ENCODE results near the gene GUCD1. TPM values are rescaled to one million over a fixed set of nuclear protein-coding genes. Genes with fewer than 3 reads are reported as not detected.
A peak's percentile ranks its signal among the peaks of the same experiment; 100 is the strongest.

Gene GUCD1
- polyA plus RNA-seq, 4 donors: 147 to 494 (median 314) TPM

GRCh38 chr22:24550902-24551435 is 4.0 kb downstream of the GUCD1 start:
- Histone ChIP-seq H3K27me3 (ENCODE audit: control insufficient read depth in 3 of 3, insufficient read depth in 3 of 3, low read length in 3 of 3) (no peaks in the 10 kb centered on the region), H3K4me1 (ENCODE audit: control insufficient read depth in 3 of 3, insufficient read depth in 2 of 3, low read depth in 1 of 3, low read length in 2 of 3) (peaks cover 17 to 45% (median 18%) of the 10 kb centered on the region in 3 donors), H3K4me3 (ENCODE audit: low read depth in 1 of 3, low read length in 3 of 3) (no peak overlapping the region), H3K36me3 (ENCODE audit: control insufficient read depth in 3 of 3, insufficient read depth in 2 of 3, low read depth in 1 of 3, low read length in 3 of 3) (peaks cover 23 to 67% (median 24%) of the 10 kb centered on the region in 3 donors), H3K27ac (ENCODE audit: low read depth in 1 of 3, low read length in 2 of 3) (peak overlapping the region; percentile 84 to 99 (median 92)), H3K9me3 (ENCODE audit: control insufficient read depth in 2 of 2, insufficient read depth in 1 of 2, low read depth in 1 of 2, low read length in 1 of 2) (no peaks in the 10 kb centered on the region)
- DNase-seq (no peak), FAIRE-seq (no peak)
- 58 to 72% (median 62%) methylated on average over 6 of the region's 6 CpGs for WGBS, 3 donors

DNA sequence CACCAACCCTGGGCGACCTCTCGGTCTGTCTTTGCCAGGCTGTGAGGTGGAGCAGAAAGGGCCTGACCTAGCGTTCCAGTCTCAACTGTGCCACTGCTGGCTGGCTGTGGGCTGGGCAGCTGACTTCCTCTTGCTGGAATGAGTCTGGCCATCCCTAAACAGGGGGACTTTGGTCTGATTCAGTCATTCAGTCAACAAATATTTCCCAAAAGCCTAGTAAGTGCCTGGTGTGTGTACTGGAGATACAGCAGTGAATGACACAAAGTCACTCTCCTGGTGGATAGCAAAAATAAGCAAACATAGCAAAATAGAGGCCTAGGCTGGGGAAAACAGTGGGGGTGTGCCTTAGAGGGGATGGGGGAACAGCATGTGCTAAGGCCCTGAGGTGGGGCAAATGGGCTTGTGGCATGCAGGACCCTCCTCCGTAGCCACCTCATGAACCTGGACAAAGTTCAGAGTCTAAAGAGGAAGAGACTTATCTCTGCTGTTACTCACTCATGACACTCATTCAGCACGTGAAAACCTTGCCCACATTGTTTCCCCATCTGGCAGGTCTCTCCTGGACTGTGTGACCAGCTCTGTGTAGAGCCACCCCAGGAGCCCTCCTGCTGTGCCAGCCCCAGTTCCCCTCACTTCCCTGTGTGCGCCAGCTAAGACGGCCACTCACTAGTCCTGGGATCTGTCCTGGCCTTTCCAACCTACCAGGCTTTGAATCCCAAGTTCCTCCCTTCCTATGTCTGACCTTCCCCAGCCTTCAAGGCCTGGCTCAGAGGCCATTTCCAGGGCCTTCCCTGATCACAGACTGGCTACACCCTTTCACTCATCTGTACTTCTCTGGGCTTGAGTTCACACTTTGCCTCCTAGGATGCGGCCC is 4.7 kb downstream of the GUCD1 start:
- H3K4me3 ChIP-seq (ENCODE audit: low read depth in 1 of 3, low read length in 3 of 3): no peak overlapping the region
- H3K9me3 ChIP-seq (ENCODE audit: control insufficient read depth in 2 of 2, insufficient read depth in 1 of 2, low read depth in 1 of 2, low read length in 1 of 2): no peaks in the 10 kb centered on the region
- DNase-seq (peak; percentile 88 to 97), FAIRE-seq (no peak)
- 35 to 69% (median 53%) methylated on average over 8 of the region's 8 CpGs for WGBS, 3 donors
- peaks cover 24 to 74% (median 27%) of the 10 kb centered on the region in 3 donors for H3K36me3 ChIP-seq (ENCODE audit: control insufficient read depth in 3 of 3, insufficient read depth in 2 of 3, low read depth in 1 of 3, low read length in 3 of 3)
- peaks cover 17 to 45% (median 18%) of the 10 kb centered on the region in 3 donors for H3K4me1 ChIP-seq (ENCODE audit: control insufficient read depth in 3 of 3, insufficient read depth in 2 of 3, low read depth in 1 of 3, low read length in 2 of 3)
- H3K27me3 ChIP-seq (ENCODE audit: control insufficient read depth in 3 of 3, insufficient read depth in 3 of 3, low read length in 3 of 3): no peaks in the 10 kb centered on the region
- H3K27ac ChIP-seq (ENCODE audit: low read depth in 1 of 3, low read length in 2 of 3): peak overlapping the region; percentile 84 to 99 (median 92)

DNA sequence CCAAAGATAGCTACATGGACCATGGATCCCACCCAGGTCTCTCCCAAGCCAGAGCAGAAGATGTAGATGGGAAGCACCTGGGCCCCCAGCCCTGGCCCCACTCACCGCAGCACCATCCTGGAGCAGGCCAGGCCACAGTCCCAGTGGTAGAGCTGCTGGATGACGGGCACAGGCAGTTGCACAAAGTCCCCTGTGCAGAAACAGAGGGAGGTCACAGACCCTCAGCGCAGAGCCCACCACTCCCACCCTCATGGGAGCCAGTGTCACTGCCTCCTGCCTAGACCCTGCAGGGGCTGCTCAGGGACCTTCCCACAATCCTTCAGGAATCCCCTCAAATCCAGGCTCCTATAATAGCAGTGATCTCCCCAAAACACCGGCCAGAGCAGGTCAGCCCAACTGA is 6.1 kb downstream of the GUCD1 start:
- DNase-seq (no peak), FAIRE-seq (no peak)
- Histone ChIP-seq H3K9me3 (ENCODE audit: control insufficient read depth in 2 of 2, insufficient read depth in 1 of 2, low read depth in 1 of 2, low read length in 1 of 2) (no peaks in the 10 kb centered on the region), H3K4me1 (ENCODE audit: control insufficient read depth in 3 of 3, insufficient read depth in 2 of 3, low read depth in 1 of 3, low read length in 2 of 3) (peaks cover 17 to 45% (median 18%) of the 10 kb centered on the region in 3 donors), H3K36me3 (ENCODE audit: control insufficient read depth in 3 of 3, insufficient read depth in 2 of 3, low read depth in 1 of 3, low read length in 3 of 3) (peaks cover 35 to 88% (median 36%) of the 10 kb centered on the region in 3 donors), H3K27ac (ENCODE audit: low read depth in 1 of 3, low read length in 2 of 3) (peak overlapping the region; percentile 84 to 99 (median 92)), H3K27me3 (ENCODE audit: control insufficient read depth in 3 of 3, insufficient read depth in 3 of 3, low read length in 3 of 3) (no peaks in the 10 kb centered on the region), H3K4me3 (ENCODE audit: low read depth in 1 of 3, low read length in 3 of 3) (no peak overlapping the region)
- 96 to 98% (median 96%) methylated on average over 4 of the region's 4 CpGs for WGBS, 3 donors

- Histone ChIP-seq H3K36me3 (ENCODE audit: control insufficient read depth in 3 of 3, insufficient read depth in 2 of 3, low read depth in 1 of 3, low read length in 3 of 3) (peaks cover 47 to 94% (median 57%) of the 10 kb centered on the region in 3 donors), H3K27ac (ENCODE audit: low read depth in 1 of 3, low read length in 2 of 3) (no peak overlapping the region), H3K4me3 (ENCODE audit: low read depth in 1 of 3, low read length in 3 of 3) (no peak overlapping the region), H3K27me3 (ENCODE audit: control insufficient read depth in 3 of 3, insufficient read depth in 3 of 3, low read length in 3 of 3) (no peaks in the 10 kb centered on the region), H3K9me3 (ENCODE audit: control insufficient read depth in 2 of 2, insufficient read depth in 1 of 2, low read depth in 1 of 2, low read length in 1 of 2) (no peaks in the 10 kb centered on the region), H3K4me1 (ENCODE audit: control insufficient read depth in 3 of 3, insufficient read depth in 2 of 3, low read depth in 1 of 3, low read length in 2 of 3) (peaks cover 0 to 4% (median 0%) of the 10 kb centered on the region in 3 donors)
- WGBS, 3 donors: 85 to 91% (median 90%) methylated on average over 11 of the region's 11 CpGs
- FAIRE-seq: no peak
- no peak for DNase-seq
These were observed 11.2 kb downstream of the GUCD1 start for GRCh38 chr22:24543679-24544243.

DNA sequence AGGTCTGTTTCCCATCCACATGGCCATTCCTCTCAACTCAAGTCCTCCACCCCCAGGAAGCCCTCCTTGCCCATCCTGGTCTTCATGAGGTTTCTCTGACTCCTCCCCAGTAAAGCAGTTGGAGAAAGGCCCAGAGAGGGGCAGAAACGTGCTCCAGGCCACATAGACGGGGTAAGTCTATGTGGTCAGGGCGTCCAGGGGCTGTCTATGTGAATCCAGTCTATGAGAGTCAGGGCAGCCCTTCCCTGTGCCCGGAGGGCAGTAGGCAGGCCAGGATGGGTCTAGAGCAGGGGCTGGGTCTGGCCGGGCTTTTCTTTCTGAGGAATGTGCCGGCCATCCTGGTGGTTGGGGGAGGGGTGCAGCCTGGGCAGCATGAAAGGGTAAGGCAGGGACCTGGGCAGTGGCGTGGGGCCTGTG is 11.7 kb downstream of the GUCD1 start:
- Histone ChIP-seq H3K27ac (ENCODE audit: low read depth in 1 of 3, low read length in 2 of 3) (no peak overlapping the region), H3K36me3 (ENCODE audit: control insufficient read depth in 3 of 3, insufficient read depth in 2 of 3, low read depth in 1 of 3, low read length in 3 of 3) (peaks cover 41 to 94% (median 53%) of the 10 kb centered on the region in 3 donors), H3K9me3 (ENCODE audit: control insufficient read depth in 2 of 2, insufficient read depth in 1 of 2, low read depth in 1 of 2, low read length in 1 of 2) (no peaks in the 10 kb centered on the region), H3K4me3 (ENCODE audit: low read depth in 1 of 3, low read length in 3 of 3) (no peak overlapping the region), H3K27me3 (ENCODE audit: control insufficient read depth in 3 of 3, insufficient read depth in 3 of 3, low read length in 3 of 3) (no peaks in the 10 kb centered on the region), H3K4me1 (ENCODE audit: control insufficient read depth in 3 of 3, insufficient read depth in 2 of 3, low read depth in 1 of 3, low read length in 2 of 3) (no peaks in the 10 kb centered on the region)
- 81 to 88% (median 81%) methylated on average over 7 of the region's 7 CpGs for WGBS, 3 donors
- no peak for FAIRE-seq
- no peak for DNase-seq

DNA sequence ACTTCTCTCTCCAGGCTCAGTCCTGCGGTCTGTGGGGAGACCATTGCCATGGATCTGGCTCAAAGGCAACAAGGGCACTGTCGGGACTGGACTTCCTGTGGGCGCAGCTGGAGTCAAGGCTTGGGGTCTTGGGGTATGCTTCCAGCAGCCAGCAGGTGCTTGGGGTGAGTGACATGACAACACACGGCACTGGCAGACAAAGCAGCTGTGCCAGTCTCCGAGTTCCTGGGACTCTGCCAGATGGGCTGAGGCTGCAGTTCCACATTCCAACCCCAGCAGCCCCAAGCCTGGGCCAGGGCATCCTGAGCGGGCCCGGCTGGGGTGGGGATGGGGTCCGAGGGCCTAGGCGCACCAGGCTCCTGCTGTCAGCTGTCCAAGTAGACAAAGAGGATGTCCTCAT is 12.3 kb downstream of the GUCD1 start:
- no peak overlapping the region for H3K4me3 ChIP-seq (ENCODE audit: low read depth in 1 of 3, low read length in 3 of 3)
- no peak for FAIRE-seq
- no peaks in the 10 kb centered on the region for H3K9me3 ChIP-seq (ENCODE audit: control insufficient read depth in 2 of 2, insufficient read depth in 1 of 2, low read depth in 1 of 2, low read length in 1 of 2)
- H3K36me3 ChIP-seq (ENCODE audit: control insufficient read depth in 3 of 3, insufficient read depth in 2 of 3, low read depth in 1 of 3, low read length in 3 of 3): peaks cover 37 to 94% (median 49%) of the 10 kb centered on the region in 3 donors
- DNase-seq: no peak
- H3K27me3 ChIP-seq (ENCODE audit: control insufficient read depth in 3 of 3, insufficient read depth in 3 of 3, low read length in 3 of 3): no peaks in the 10 kb centered on the region
- H3K4me1 ChIP-seq (ENCODE audit: control insufficient read depth in 3 of 3, insufficient read depth in 2 of 3, low read depth in 1 of 3, low read length in 2 of 3): no peaks in the 10 kb centered on the region
- no peak overlapping the region for H3K27ac ChIP-seq (ENCODE audit: low read depth in 1 of 3, low read length in 2 of 3)
- 50 to 79% (median 62%) methylated on average over 9 of the region's 9 CpGs for WGBS, 3 donors

- DNase-seq (no peak), FAIRE-seq (no peak)
- Histone ChIP-seq H3K9me3 (ENCODE audit: control insufficient read depth in 2 of 2, insufficient read depth in 1 of 2, low read depth in 1 of 2, low read length in 1 of 2) (no peaks in the 10 kb centered on the region), H3K36me3 (ENCODE audit: control insufficient read depth in 3 of 3, insufficient read depth in 2 of 3, low read depth in 1 of 3, low read length in 3 of 3) (peaks cover 30 to 87% (median 45%) of the 10 kb centered on the region in 3 donors), H3K4me1 (ENCODE audit: control insufficient read depth in 3 of 3, insufficient read depth in 2 of 3, low read depth in 1 of 3, low read length in 2 of 3) (no peaks in the 10 kb centered on the region), H3K27me3 (ENCODE audit: control insufficient read depth in 3 of 3, insufficient read depth in 3 of 3, low read length in 3 of 3) (no peaks in the 10 kb centered on the region), H3K4me3 (ENCODE audit: low read depth in 1 of 3, low read length in 3 of 3) (no peak overlapping the region), H3K27ac (ENCODE audit: low read depth in 1 of 3, low read length in 2 of 3) (no peak overlapping the region)
- 71 to 80% (median 78%) methylated on average over 6 of the region's 6 CpGs for WGBS, 3 donors
These were observed 13.0 kb downstream of the GUCD1 start for GRCh38 chr22:24541681-24542515.

GRCh38 chr22:24540470-24540869 is 14.5 kb downstream of the GUCD1 start:
- Histone ChIP-seq H3K27me3 (ENCODE audit: control insufficient read depth in 3 of 3, insufficient read depth in 3 of 3, low read length in 3 of 3) (no peaks in the 10 kb centered on the region), H3K4me3 (ENCODE audit: low read depth in 1 of 3, low read length in 3 of 3) (no peak overlapping the region), H3K27ac (ENCODE audit: low read depth in 1 of 3, low read length in 2 of 3) (no peak overlapping the region), H3K9me3 (ENCODE audit: control insufficient read depth in 2 of 2, insufficient read depth in 1 of 2, low read depth in 1 of 2, low read length in 1 of 2) (no peaks in the 10 kb centered on the region), H3K36me3 (ENCODE audit: control insufficient read depth in 3 of 3, insufficient read depth in 2 of 3, low read depth in 1 of 3, low read length in 3 of 3) (peaks cover 21 to 76% (median 37%) of the 10 kb centered on the region in 3 donors), H3K4me1 (ENCODE audit: control insufficient read depth in 3 of 3, insufficient read depth in 2 of 3, low read depth in 1 of 3, low read length in 2 of 3) (no peaks in the 10 kb centered on the region)
- DNase-seq: no peak
- 74 to 85% (median 85%) methylated on average over 2 of the region's 2 CpGs for WGBS, 3 donors
- FAIRE-seq: no peak
